HG02571 (cell line): ENCODE data around the gene FOXD1.
A peak's percentile ranks its signal among the peaks of the same experiment; 100 is the strongest.
"Not testable (repeated sequence)": the region's sequence is repeated elsewhere in the genome, so short reads cannot be mapped to it uniquely, and the experiment has no call there.

Experiments
- ATAC-seq: cut with Tn5 transposase; IDR thresholded peaks from one replicate; pipeline ENCODE4 v1.9.1; 2021; ENCODE audit warnings: mild to moderate bottlenecking, moderate library complexity; ENCODE audit not compliant: unreplicated experiment

The FOXD1 gene

DNA sequence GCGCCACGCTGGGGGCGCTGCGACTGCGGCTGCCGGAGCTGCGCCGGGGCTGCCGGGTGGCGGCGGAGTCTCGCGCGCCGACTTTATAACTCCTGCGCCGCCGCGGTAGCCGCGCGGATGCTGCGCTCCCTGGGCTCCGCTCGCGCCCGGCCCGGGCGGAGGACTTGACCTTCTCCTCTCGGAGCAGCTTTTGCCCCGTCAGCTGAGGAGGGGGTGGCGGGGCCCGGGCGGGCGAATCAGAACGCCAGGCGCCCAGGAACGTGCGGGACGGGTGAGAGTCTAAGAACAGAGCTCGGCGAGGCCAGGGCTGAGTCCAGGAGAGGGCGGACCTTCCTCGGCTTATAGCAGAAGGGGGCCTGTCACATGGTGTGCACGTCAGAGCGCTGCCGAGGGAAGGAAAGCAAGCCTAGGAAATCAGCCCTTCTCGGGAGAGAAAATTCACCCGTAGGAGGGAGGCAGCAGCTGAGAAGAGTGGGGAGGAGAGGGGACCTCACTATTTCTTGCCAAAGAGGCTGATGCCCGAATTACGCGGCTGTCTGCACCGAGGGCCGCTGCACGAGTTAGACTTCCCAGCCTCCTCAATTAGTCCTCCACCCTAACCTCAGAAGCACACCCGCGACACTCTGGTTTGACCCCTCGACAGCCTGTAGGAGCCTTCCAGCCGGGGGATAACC is at the start of gene FOXD1:
Gene FOXD1 (minus strand): TSS at position 315 of the 674 bp plus-strand sequence. CDS start 415 bp downstream, outside the sequence.
- peak; percentile 57 for ATAC-seq

DNA sequence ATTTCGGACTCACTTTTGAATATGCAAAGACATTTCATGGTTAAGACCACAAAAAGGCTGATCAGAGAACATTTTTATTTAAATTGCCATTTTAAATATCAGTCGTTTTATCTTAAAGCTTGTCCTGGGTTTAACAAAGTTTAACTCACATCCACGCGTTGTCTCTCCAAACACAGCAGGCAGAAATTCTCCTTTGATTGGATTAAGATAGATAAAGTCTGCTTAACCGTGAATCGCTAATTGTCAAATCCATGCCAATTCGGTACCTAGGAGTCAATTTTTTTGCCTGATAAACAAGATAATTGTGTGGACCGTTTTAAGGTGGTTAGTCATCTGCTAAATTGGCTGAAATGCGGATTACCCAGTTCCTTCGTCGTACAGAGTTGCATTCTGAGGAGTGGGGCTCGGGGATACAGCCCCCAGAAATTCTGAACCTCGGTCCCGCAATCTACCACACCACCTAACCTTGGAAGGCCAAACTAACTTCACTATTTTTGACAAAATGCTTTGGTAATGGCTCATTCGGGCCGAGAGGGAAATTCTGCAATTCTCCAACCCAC is 49.0 kb upstream of the FOXD1 start:
- ATAC-seq = no peak

DNA sequence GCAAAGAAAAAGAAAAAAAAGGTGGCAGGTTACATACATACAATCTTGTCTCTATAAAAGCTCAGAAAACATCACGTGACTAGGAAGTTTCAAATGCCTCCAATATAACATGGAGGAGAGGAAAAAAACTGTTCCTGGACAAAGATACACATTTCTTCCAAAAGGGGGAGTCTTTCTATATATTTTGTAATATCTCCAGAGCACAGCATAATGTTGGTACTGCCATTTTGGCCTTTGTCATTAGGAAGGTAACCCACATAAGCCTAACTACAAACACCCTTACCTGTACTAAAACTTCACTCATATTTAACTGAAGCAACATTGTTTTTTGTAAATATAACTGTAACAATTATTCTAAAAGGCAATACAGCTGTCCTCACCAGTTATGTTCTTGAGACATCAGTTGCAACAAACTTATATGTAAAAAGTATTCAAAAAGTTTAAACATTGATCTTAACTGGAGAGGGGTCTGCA is 48.4 kb upstream of the FOXD1 start:
- ATAC-seq = no peak

DNA sequence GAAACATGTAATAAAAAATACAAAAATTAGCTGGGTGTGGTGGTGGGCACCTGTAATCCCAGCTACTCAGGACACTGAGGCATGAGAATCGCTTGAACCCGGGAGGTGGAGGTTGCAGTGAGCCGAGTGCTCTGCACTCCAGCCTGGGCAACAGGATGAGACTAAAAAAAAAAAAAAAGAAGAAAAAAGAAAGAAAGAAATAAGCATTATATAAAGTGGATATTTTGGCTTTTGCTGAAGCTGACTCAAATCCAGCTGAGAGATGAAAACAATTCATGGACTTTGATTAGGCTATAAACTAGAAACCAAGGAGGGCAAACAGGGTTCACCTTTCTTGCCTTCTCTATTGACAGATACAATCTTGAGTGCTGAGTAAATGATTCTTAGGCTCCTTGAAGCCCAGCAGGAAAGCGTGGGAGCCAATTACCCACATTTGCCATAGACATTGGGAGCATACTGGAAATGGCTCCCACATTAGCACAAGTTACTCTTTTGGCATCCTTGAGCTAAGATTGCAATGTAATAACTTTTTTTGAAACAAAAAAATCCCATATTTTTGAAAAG is 47.3 kb upstream of the FOXD1 start:
- ATAC-seq = no peak

DNA sequence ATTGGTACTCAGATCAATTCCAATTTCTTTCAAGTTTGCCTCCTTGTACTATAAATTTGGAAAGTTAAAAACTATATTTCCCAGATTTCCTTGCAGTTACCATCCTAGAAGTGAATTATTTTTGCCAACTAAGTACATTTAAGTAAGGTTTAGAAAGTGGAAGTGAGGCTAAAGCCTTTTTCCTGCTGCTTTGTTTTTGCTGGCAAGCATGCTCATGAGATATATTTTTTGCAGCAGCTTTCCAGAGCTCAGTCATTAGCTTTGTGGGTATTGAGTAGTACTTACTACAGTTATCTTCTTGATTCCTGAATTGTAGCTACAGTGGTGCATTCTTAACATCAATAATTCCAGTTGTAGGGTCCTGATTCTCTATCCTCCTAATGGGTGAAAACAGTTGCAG is 46.1 kb upstream of the FOXD1 start:
- ATAC-seq = no peak

DNA sequence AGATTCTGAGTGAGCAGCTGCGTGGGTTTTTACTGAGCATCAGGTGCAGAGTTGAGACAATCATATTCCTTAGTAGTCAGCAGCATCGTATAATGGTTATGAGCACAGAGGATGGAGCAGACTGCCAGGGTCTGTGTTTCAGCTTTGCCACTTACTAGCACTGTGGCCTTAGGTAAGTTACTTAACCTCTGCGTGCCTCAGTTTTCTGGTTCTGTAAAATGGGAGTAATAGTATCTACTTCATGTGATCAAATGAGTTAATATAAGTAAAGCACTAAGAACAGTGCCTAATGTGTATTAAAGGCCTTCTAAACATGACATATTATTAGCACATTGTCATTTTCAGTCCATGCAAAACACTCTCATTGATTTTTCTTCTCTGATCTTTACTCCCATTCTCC is 44.8 kb upstream of the FOXD1 start:
- no peak for ATAC-seq

DNA sequence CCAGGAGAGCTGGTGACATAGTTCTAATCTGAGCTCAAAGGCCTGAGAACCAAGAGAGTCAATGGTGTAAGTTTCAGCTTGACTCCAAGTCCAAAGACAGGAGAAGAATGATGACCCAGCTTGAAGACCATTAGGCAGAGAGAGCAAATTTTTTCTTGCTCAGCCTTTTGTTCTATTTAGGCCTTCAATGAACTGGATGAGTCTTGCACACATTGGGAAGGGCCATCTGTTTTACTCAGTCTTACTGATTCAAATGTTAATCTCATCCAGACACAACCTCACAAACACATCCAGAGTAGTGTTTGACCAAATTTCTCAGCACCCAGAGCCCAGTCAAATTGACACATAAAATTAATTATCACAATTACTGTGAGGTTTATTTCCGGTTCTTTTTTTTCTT is 42.6 kb upstream of the FOXD1 start:
- ATAC-seq = no peak

DNA sequence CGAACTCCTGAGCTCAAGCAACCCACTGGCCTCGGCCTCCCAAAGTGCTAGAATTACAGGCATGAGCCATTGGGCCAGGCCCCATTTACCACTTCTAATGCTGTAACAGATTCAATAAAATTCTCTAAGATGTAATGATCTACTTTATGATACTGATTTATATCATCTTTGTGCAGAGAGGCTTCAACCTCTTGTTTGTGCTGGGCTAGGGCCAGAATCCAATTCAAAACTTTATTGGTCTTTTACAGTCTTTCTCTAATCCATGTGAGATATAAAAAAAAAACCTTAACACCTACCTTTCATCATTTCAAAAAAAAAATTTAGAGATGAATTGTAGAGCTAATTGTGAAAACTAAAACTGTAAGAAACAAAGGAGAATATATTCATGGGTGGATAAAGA is 41.5 kb upstream of the FOXD1 start:
- no peak for ATAC-seq

DNA sequence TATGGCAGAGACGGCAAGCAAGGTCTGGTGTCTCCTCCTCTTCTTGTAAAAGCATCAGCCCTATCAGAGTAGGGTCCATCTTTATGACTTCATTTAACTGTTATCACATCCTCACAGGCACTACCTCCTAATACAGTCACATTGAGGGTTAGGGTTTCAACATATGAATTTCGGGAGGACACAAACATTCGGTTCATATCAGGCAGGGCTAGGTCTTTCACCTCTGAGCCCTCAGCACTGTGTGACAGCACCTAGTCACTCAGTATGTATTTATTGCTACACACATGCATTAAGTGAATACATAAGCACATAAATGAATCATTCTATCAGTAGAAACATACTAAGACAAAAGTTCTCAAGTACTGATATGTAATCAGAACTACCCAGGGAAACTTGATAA is 40.2 kb upstream of the FOXD1 start:
- ATAC-seq = no peak

DNA sequence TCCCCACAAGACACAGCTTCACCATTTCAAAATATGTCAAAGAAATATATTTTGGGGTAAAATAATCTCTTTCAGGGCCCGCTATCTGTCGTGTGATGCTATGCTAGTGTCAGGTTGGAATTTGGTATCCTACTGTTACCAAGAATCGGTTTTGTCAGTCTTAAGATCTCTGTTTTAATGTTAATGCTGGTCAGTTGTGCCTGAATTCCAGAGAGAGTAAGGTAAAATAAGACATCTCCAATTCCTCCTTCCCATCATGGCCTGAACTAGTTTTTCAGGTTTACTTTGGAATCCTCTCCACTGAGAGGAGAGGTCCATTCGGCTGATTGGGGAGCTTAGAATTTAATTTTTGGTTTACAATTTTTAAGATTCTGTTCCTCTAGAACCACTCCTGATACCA is 39.2 kb upstream of the FOXD1 start:
- no peak for ATAC-seq

DNA sequence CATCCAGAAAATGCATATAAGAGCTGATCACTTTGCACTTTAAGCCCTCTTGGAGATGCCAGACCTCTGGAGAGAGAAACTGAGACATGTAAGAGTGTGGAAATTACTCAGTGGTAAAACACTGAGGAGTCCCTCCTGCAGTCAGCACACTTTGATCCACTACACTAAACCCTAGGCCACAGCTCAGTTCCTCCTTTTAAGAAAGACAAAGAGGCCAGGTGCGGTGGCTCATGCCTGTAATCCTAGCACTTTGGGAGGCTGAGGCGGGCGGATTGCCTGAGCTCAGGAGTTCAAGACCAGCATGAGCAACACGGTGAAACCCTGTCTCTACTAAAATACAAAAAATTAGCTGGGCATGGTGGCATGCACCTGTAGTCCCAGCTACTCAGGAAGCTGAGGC is 38.7 kb upstream of the FOXD1 start:
- ATAC-seq = not testable (repeated sequence)

DNA sequence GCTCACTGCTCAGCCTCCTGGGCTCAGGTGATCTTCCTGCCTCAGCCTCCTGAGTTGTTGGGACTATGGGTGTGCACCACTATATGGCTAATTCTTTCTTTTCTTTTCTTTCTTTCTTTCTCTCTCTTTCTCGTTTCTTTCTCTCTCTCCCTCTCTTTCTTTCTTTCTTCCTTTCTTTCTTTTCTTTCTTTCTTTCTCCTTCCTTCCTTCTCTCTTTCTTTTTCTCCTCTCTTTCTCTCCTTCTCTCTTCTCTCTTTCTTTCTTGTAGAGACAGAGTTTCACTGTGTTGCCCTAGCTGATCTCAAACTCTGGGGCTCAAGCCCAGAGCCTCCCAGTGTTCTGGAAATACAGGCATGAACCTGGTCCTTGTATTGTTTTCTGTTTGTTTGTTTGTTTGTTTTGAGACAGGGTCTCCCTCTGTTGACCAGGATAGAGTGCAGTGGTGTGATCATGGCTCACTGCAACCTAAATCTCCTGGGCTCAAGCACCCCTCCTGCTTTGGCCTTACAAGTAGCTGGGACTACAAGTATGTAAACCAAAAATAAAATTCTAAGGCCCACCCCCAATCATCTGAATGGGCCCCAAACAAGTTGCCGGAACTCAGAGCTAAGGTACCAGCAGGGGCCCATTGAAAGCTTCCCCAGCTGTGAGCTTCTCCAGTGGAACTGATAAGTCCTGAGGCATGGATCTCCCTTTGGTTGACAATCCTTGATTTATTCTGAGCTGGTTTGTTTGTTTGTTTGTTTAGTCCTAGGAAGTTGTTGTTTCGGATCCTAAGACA is 37.7 kb upstream of the FOXD1 start:
- ATAC-seq = no peak

DNA sequence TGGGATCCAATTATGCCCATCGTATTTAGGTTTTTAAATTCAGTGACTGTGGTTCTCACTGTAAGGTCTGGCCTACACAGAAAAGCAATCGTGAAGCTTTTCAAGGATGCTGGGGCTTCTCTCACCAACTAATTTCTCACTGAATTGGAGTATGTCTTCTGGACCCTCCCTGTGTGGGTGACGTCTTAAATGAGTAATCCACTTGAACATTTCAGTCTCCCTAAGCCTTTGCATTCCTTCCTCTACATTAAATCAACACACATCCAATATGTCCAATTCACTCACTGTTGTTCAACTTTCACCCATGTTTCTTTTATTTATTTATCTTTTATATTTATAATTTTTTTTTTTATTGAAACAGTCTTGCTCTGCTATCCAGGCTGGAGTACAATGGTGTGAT is 37.1 kb upstream of the FOXD1 start:
- no peak for ATAC-seq

DNA sequence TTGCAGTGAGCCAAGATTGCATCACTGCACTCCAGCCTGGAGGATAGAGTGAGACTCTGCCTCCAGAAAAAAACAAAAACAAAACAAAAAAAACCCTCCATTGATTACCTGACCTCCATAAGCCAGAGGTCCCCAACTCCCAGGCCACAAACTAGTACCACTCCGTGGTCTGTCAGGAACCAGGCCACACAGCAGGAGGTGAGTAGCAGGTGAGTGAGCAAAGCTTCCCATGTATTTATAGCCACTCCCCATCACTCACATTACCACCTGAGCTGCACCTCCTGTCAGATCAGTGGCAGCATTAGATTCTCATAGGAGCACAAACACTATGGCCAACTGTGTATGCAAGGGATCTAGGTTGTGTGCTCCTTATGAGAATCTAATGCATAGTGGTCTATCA is 35.9 kb upstream of the FOXD1 start:
- no peak for ATAC-seq

DNA sequence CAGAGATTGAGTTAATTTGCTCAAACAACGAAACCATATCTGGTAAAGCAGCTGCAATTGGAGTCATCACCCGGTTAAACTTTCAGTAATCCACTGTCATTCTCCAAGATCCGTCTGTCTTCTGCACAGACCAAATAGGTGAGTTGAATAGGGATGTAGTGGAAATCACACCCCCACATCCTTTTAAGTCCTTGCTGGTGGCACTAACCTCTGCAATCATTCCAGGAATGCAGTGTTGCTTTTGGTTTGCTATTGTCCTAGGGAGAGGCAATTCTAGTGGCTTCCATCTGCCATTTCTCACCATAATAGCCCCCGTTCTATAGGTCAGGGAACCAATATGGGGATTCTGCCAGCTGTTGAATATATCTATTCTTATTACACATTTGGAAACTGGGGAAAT is 35.1 kb upstream of the FOXD1 start:
- ATAC-seq = no peak

DNA sequence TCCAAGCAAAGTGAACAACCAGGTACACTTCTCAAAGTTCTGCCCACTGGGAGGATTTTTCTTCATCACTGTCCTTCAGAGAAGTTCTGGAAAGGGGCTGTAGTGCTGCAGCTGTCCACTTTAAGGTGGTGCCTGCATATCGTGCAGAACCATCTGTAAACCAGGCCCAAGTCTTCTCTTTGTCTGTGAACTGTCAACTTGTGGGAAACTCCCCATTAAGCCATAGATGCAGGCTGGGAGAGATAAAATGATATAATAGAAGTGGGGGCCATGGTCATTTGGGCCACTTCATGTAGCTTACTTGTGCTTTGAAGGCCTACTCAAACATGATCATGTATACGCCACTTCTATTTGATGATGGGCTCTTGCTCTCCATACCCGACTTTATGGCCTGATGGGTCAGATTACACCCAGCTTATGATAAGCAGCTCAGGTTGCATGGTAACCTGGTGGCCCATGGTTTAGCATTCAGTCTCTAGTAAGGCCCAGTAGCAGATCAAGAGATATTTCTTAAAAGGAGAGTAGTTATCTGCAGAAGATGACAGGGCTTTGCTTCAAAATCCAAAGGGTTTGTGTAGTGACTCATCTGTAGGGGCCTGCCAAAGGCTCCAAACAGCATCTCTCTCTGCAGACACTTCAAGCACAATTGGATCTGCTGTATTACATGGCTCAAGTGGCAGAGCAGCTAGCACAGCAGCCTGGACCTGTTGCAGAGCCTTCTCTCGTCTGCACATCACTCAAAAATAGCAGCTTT is 34.0 kb upstream of the FOXD1 start:
- no peak for ATAC-seq

DNA sequence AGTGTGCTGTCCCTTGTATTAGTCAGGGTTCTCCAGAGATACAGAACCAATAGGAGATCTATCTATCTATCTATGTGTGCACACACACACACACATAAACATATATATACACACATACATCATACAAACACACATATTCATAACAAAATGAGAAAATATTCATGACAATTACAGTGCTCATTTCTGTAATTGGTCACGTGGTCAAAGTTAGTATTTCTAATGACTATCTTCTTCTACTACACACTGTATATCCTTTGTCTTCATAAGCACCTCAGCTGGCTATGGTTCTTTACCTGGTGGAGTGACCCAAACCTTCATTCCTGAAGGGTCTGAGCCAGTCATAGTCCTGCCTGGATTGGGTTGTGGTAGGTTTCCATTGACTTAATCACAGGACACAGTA is 31.9 kb upstream of the FOXD1 start:
- no peak for ATAC-seq

DNA sequence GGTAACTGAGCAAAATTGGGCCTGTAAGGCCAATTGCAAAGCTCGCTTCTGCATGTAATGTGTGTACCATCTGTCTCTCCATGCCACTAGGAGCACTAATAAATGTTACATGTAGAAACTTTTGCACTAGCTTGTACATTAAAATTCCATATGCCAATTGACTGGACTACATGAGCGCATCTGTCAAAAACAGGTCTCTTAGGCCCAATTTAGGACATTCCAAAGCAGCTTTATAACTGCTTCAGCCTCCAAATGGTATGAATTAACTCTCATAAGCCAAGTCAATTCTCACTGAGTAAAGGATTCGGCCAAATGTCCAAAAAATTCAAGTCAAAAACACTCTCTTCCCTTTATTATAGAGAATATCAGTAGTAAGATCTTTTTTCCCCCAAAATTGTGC is 23.5 kb upstream of the FOXD1 start:
- no peak for ATAC-seq

DNA sequence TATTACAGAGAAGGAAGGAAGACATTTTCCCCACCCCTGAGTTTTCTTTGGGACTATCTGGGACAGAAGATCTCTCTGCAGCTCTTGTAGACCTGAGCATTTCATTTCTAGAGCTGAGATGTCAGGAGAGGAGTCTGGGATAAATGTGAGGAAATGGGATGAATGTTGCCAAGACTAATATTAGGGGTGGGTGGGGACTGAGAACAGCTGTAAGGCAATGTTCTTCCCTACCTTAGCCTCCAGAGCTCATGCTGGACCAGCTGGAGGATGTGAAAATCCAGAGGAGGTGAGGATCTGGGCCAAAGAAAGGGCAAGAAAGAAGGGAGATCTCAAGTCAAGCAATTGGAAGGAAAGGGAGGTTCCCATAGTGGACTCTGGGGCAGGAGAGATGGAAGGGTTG is 23.1 kb upstream of the FOXD1 start:
- no peak for ATAC-seq

DNA sequence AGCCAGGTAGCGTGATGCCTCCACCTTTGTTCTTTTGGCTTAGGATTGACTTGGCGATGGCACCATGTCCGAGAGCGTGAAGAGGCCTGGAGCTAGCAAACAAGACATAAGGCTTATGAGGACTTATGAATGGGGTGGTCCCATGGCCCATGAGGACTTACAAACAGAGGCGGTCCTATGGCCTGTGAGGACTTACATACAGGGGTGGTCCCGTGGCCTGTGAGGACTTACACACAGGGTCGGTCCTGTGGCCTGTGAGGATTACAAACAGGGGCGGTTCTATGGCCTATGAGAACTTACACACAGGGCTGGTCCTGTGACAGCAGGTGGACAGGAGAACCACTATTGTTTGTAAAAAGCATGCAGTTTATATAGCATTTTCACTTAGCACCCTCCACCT is 21.3 kb upstream of the FOXD1 start:
- no peak for ATAC-seq

DNA sequence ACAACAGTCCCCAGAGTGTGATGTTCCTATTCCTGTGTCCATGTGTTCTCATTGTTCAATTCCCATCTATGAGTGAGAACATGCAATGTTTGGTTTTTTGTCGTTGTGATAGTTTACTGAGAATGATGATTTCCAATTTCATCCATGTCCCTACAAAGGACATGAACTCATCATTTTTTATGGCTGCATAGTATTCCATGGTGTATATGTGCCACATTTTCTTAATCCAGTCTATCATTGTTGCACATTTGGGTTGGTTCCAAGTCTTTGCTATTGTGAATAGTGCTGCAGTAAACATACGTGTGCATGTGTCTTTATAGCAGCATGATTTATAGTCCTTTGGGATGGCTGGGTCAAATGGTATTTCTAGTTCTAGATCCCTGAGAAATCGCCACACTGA is 20.1 kb upstream of the FOXD1 start:
- not testable (repeated sequence) for ATAC-seq
